Astrocyte of the spinal cord (primary cell): ENCODE data around the gene PLA2R1.

Experiments
- DNase-seq: peaks from one replicate; pipeline ENCODE4 v3.0.0; 2011; ENCODE audit warnings: low read depth, low spot score
- H3K4me3 ChIP-seq: 2 replicates; pipeline ENCODE4 v1.5.1; 2011; ENCODE audit warnings: low read depth, mild to moderate bottlenecking, low read length, moderate library complexity
- in situ Hi-C: cut with HindIII; loops from 2 replicates; pipeline ENCODE4 v1.10.0; 2017; ENCODE audit warnings: low sequenced_read_pairs
- TF ChIP-seq, protein P1 (sequence below): IDR thresholded peaks from 2 replicates; pipeline ENCODE4 v1.5.1; 2012; ENCODE audit warnings: low read depth, mild to moderate bottlenecking, low read length, inconsistent platforms

Gene PLA2R1

DNA sequence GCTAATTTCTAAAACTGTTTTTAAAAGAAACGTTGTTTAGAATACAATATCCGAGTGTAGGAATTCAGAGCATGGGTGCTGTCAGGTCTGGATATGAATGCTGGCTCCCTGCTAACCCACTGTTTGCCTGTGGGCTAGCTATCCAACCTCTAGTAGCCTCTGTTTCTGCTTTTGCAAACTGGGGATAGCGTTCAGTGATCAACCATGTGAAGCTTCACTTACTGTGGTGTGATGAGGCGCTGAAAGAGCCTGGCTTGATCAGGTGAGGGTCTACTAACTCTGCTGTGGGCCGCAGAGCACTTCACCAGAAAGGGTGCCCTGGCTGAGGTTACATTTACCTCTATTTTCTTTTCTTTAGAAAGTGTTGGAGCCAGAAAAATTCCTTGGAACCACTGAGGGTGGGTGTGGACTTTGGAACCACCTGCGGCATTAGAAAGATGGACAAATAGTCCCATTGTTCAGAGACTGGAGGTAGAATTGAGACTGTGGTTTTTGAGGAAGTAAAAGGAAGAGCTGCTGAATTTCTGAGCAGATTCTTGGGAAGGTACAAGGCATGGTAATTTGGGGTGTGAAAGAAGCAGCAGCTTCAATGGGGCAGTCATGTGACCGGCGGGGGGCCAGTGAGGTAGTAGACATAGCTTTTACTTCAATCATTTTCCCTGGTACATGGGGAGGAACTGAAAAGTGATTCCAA, 168.1 kb downstream of the PLA2R1 start:
- H3K4me3 ChIP-seq, result no peak overlapping the region
- TF ChIP-seq, protein P1, sequence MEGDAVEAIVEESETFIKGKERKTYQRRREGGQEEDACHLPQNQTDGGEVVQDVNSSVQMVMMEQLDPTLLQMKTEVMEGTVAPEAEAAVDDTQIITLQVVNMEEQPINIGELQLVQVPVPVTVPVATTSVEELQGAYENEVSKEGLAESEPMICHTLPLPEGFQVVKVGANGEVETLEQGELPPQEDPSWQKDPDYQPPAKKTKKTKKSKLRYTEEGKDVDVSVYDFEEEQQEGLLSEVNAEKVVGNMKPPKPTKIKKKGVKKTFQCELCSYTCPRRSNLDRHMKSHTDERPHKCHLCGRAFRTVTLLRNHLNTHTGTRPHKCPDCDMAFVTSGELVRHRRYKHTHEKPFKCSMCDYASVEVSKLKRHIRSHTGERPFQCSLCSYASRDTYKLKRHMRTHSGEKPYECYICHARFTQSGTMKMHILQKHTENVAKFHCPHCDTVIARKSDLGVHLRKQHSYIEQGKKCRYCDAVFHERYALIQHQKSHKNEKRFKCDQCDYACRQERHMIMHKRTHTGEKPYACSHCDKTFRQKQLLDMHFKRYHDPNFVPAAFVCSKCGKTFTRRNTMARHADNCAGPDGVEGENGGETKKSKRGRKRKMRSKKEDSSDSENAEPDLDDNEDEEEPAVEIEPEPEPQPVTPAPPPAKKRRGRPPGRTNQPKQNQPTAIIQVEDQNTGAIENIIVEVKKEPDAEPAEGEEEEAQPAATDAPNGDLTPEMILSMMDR, result no peak
- in situ Hi-C loops, result no loop called here
- DNase-seq, result no peak

DNA sequence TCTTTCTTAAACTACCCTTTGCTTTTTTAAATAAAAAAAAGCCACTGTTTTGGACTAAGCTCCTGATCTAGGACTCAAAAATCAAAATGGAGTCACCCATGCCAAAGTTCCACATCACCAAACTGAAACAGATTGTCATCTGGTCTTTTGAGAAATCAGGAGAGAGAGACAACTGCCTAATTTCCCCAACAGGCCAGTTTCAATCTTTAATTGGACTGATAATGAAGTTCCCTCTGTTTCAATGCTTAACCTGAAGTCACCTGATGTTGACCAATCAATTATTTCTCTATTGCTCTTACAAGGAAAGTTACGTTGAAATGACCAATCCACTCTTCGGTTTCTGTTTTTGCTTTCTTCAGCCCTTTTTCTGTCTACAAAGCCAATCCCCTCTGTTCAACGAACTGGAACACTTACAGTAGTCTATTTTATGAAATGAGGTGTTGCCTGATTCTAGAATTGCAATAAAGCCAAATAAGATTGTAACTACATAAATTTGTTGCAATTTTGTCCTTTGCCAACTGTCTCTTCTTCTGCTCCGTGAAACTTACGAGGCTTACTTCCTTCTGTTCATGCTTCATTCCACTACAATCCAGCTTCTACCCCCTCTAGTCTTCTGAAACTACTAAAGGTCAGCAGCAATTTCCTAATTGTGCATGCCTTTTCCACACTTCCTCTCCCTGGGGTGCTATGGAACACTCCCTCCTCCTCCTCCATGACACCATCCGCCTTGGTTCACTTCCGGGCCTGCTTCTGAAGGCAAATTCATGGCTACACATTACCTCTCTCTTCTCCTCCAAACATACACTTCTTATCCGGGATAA, 169.2 kb downstream of the PLA2R1 start:
- TF ChIP-seq, protein P1, result no peak
- no peak for DNase-seq
- in situ Hi-C loops, result no loop called here
- no peak overlapping the region for H3K4me3 ChIP-seq

- in situ Hi-C loops, result no loop called here
- no peak overlapping the region for H3K4me3 ChIP-seq
- DNase-seq, result peak; percentile 65
- TF ChIP-seq, protein P1, result no peak
Measured at GRCh38 chr2:159891917-159892730, 170.3 kb downstream of the PLA2R1 start.

- H3K4me3 ChIP-seq, result no peak overlapping the region
- in situ Hi-C loops, result no loop called here
- no peak for DNase-seq
- TF ChIP-seq, protein P1, result no peak
Measured at GRCh38 chr2:159891267-159891588, 171.2 kb downstream of the PLA2R1 start.

GRCh38 chr2:159890551-159891266, 171.7 kb downstream of the PLA2R1 start:
- TF ChIP-seq, protein P1, result no peak
- H3K4me3 ChIP-seq, result no peak overlapping the region
- no peak for DNase-seq
- in situ Hi-C loops, result no loop called here
